Stimulated activated effector memory CD8-positive, alpha-beta T cell treated with anti-CD3 and anti-CD28 coated beads, Interleukin-12 subunit alpha, Interleukin-12 subunit beta, amount 100 ng/mL, for 72 hours (primary cell): Measurements from ENCODE around the gene AIFM3.

Experiments
- ATAC-seq: fragments of 150-1000 bp; cut with Tn5 transposase; 2 replicates; pipeline ENCODE4 v1.10.0; 2021
- DNase-seq, 2 donors: peaks; one replicate each; pipeline ENCODE4 v3.0.0; 2021 to 2022; ENCODE audit warnings: low spot score in 2 of 2
- H3K27ac Mint-ChIP-seq: one replicate; pipeline ENCODE4 v1.8.0; 2022; ENCODE audit warnings: mild to moderate bottlenecking, mixed read lengths
- H3K36me3 Mint-ChIP-seq: one replicate; pipeline ENCODE4 v1.8.0; 2022; ENCODE audit warnings: mild to moderate bottlenecking, mixed read lengths
- H3K4me1 Mint-ChIP-seq: one replicate; pipeline ENCODE4 v1.8.0; 2022; ENCODE audit warnings: mixed read lengths
- H3K4me3 Mint-ChIP-seq: one replicate; pipeline ENCODE4 v1.8.0; 2022; ENCODE audit warnings: mild to moderate bottlenecking, mixed read lengths
- H3K9me3 Mint-ChIP-seq: one replicate; pipeline ENCODE4 v1.8.0; 2022; ENCODE audit warnings: mixed read lengths

AIFM3 gene

DNA sequence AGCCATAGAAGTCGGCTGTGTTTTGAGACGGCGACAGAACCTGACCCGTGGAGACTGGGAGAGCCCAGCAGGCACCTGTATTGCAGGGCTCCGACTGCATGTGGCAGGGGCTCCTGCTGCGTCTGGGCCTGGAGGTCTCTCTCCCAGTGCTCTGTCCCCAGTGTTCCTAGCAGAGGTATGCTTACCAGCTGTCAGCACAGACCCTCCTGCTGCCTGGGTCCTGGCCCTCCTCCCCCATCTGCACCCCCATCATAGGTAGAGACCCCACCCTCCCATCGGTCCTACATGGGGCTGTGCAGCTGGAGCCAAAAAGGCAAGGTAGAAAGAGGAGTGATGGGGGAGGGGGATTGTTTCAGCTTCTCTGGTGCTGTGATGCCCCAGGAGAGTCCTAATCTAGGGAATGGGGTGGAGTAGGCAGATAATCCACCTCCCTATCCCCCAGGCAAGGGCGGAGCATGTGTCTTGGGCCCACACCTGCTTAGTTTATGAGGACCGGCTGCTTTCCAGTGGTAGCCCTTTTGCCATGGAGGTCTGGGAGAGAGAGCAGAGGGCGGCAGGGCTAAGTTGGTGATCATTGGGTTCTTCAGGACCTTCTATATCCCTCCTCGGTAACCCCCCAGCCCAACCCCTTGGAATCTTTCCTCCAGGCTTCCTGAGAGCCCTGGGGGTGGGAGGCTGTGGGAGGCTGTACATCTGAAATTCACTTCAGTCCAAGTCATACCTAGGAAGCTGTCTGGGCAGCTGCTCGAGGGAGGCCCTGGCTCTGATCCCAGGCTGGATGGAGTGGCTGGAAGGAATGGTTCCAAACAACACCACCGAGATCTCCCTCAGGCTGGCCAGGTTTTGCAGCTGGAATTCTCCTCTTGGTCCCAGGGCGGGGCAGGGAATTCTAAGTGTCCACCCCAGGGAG is 60.0 kb downstream of the AIFM3 start:
- Mint-ChIP-seq H3K36me3 (no peaks in the 10 kb centered on the region), H3K4me3 (no peak overlapping the region), H3K27ac (no peak overlapping the region), H3K4me1 (peaks cover 16% of the 10 kb centered on the region), H3K9me3 (no peaks in the 10 kb centered on the region)
- ATAC-seq (no peak), DNase-seq (no peak)

- no peaks in the 10 kb centered on the region for H3K9me3 Mint-ChIP-seq
- H3K27ac Mint-ChIP-seq, result no peak overlapping the region
- no peaks in the 10 kb centered on the region for H3K36me3 Mint-ChIP-seq
- H3K4me3 Mint-ChIP-seq, result no peak overlapping the region
- H3K4me1 Mint-ChIP-seq, result peaks cover 21% of the 10 kb centered on the region
- no peak for ATAC-seq
- no peak for DNase-seq
These were observed 61.5 kb downstream of the AIFM3 start for GRCh38 chr22:21028277-21029251.

DNA sequence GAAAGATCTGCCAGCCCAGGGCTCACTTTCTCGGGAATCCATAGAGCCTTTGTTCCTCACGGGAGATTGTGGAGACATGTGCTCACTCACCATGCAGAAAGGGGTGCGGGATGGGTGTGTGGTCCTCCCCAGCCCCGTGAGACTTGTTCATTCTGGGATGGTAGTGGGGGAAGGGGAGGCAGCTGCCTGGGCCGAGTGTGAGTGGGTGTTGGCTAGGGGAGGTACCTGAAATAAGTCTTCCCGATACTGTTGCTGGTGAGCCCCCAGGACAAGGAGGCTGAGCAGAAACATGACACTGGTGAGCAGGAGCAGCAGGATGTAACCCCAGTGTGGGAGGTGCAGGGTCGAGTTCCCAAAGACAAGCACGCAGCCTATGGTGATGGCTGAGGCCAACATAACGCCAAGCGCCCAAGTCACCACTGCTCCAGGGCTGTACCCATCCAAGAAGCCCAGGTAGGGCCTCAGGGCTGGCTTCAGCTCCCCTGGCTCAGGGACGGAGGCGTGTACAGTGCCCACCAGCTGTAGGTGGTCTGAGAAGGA is 62.5 kb downstream of the AIFM3 start:
- no peak for ATAC-seq
- H3K4me3 Mint-ChIP-seq, result no peak overlapping the region

DNA sequence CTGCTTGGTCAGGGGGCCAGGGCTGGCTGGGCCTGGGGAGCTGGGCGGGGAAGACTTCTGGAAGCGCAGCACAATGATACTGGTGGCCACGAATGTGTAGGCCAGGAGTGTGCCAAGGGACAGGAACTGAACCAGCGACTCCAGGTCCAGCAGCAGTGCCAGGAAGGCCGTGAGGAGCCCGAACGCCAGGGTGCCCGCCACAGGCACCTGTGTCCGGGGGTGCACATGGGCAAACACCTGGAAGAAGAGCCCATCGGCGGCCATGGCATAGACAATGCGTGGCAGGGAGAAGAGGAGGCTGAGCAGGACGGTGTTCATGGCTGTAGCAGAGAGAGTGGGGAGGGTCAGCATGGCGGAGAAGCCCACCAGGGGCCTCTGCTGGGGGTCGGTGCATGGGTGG is 63.0 kb downstream of the AIFM3 start:
- Mint-ChIP-seq H3K4me1 (peaks cover 19% of the 10 kb centered on the region), H3K27ac (no peak overlapping the region), H3K9me3 (no peaks in the 10 kb centered on the region), H3K36me3 (no peaks in the 10 kb centered on the region), H3K4me3 (no peak overlapping the region)
- DNase-seq (no peak), ATAC-seq (no peak)

More for the DNA sequence above, 62.5 kb downstream of the AIFM3 start:
- no peaks in the 10 kb centered on the region for H3K36me3 Mint-ChIP-seq
- H3K27ac Mint-ChIP-seq, result no peak overlapping the region
- DNase-seq, result no peak
- H3K9me3 Mint-ChIP-seq, result no peaks in the 10 kb centered on the region
- H3K4me1 Mint-ChIP-seq, result peaks cover 21% of the 10 kb centered on the region
